MCF 10A (cell line): Measurements from ENCODE around the gene ZNF385D. TPM values are rescaled to one million over a fixed set of nuclear protein-coding genes. Genes with fewer than 3 reads are reported as not detected.

Source experiments
- BruUV-seq: library from RNA; stranded (reverse); fragments of 400-500 nt; replicated peaks from 2 replicates; lab custom pipeline; 2021; lab: Mats Ljungman, UMichigan
- CTCF ChIA-PET: fragments of 300-600 bp; sonication (Branson Sonifier 250); formaldehyde crosslinking; extraction: SDS; loops from one replicate; lab custom pipeline; 2021; ENCODE audit warnings: antibody characterized with exemption, inconsistent platforms; lab: Yijun Ruan, JAX
- POLR2A ChIA-PET: fragments of 300-600, 350-650 bp; sonication (Branson Sonifier 250); formaldehyde crosslinking; extraction: SDS; loops from one replicate; lab custom pipeline; 2020; ENCODE audit warnings: antibody characterized with exemption, inconsistent platforms; lab: Yijun Ruan, JAX
- DNase-seq: peaks from one replicate; pipeline ENCODE4 v3.0.0-alpha.2; 2018; ENCODE audit not compliant: unreplicated experiment
- H3K27ac Mint-ChIP-seq: one replicate; pipeline ENCODE4 v1.8.0; 2022; ENCODE audit warnings: mild to moderate bottlenecking, low read depth, mixed read lengths; ENCODE audit not compliant: unreplicated experiment
- H3K27me3 Mint-ChIP-seq: one replicate; pipeline ENCODE4 v1.8.0; 2022; ENCODE audit warnings: mixed read lengths; ENCODE audit not compliant: insufficient read depth, unreplicated experiment
- H3K36me3 Mint-ChIP-seq: one replicate; pipeline ENCODE4 v1.8.0; 2022; ENCODE audit warnings: mild to moderate bottlenecking, moderate library complexity, mixed read lengths; ENCODE audit not compliant: insufficient read depth, unreplicated experiment
- H3K4me1 Mint-ChIP-seq: one replicate; pipeline ENCODE4 v1.8.0; 2022; ENCODE audit warnings: mixed read lengths; ENCODE audit not compliant: insufficient read depth, unreplicated experiment
- H3K4me3 Mint-ChIP-seq: one replicate; pipeline ENCODE4 v1.8.0; 2022; ENCODE audit warnings: mild to moderate bottlenecking, moderate library complexity, mixed read lengths; ENCODE audit not compliant: unreplicated experiment
- H3K9me3 Mint-ChIP-seq: one replicate; pipeline ENCODE4 v1.8.0; 2022; ENCODE audit warnings: mixed read lengths; ENCODE audit not compliant: unreplicated experiment
- intact Hi-C: fragments of 100-400 bp; cut with micrococcal nuclease; formaldehyde crosslinking; loops from 2 replicates; pipeline ENCODE4 v1.14.1; 2022
- total RNA-seq: library from RNA; stranded (reverse); gene quantifications from 2 replicates; pipeline ENCODE4 v1.2.3, GENCODE V29; 2022
- TF ChIP-seq, protein P1 (sequence below): fragments of 200-600 bp; IDR thresholded peaks from one replicate; pipeline ENCODE4 v1.8.0; 2022; ENCODE audit warnings: antibody characterized with exemption, mild to moderate bottlenecking; ENCODE audit not compliant: unreplicated experiment

The ZNF385D gene
- total RNA-seq, 1 experiment from 2014 or later = 1.5 TPM

GRCh38 chr3:21752749-21753347, 1.8 kb upstream of the ZNF385D start:
- H3K4me1 Mint-ChIP-seq = peaks cover 15% of the 10 kb centered on the region
- H3K27me3 Mint-ChIP-seq = no peaks in the 10 kb centered on the region
- H3K27ac Mint-ChIP-seq = no peak overlapping the region
- peaks cover under 1% of the 10 kb centered on the region for H3K9me3 Mint-ChIP-seq
- no peaks in the 10 kb centered on the region for H3K36me3 Mint-ChIP-seq
- no TSS peak for BruUV-seq
- TF ChIP-seq, protein P1, sequence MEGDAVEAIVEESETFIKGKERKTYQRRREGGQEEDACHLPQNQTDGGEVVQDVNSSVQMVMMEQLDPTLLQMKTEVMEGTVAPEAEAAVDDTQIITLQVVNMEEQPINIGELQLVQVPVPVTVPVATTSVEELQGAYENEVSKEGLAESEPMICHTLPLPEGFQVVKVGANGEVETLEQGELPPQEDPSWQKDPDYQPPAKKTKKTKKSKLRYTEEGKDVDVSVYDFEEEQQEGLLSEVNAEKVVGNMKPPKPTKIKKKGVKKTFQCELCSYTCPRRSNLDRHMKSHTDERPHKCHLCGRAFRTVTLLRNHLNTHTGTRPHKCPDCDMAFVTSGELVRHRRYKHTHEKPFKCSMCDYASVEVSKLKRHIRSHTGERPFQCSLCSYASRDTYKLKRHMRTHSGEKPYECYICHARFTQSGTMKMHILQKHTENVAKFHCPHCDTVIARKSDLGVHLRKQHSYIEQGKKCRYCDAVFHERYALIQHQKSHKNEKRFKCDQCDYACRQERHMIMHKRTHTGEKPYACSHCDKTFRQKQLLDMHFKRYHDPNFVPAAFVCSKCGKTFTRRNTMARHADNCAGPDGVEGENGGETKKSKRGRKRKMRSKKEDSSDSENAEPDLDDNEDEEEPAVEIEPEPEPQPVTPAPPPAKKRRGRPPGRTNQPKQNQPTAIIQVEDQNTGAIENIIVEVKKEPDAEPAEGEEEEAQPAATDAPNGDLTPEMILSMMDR = peak; percentile 61
- peak; percentile 74 for DNase-seq
- intact Hi-C loops = loop anchor here (1.0 to 10.0 kb wide), 4 partner anchors 141 to 1408 kb away; no protein-coding TSS in a partner anchor
- H3K4me3 Mint-ChIP-seq = no peak overlapping the region
- ChIA-PET POLR2A (no interaction called here), CTCF (interaction anchor here (0.7 to 1.1 kb wide), 7 partner anchors 12 to 367 kb away, joined by 3 to 10 read pairs (median 4); no protein-coding TSS in a partner anchor)

DNA sequence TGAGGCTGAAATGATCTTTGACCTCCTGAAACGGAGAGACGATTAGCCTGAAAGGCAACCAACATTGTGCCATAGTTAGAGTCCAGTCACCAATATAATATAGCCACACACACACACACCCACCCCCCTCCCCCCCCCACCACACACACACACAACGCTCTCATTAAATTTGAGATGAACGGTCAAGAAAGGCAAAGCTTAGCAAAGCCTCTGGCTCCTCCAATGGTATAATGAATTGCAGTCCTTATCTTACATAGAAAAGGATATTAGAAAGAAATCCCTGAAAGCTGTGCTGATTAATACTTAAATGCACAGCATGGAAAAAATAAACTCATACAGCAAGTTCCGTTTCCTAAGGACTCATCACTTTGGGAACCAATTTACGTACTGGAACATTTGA, 876 bp upstream of the ZNF385D start:
- TF ChIP-seq, protein P1 = no peak
- H3K36me3 Mint-ChIP-seq = no peaks in the 10 kb centered on the region
- no peak for DNase-seq
- no TSS peak for BruUV-seq
- H3K4me1 Mint-ChIP-seq = peaks cover 15% of the 10 kb centered on the region
- H3K27me3 Mint-ChIP-seq = no peaks in the 10 kb centered on the region
- H3K9me3 Mint-ChIP-seq = no peaks in the 10 kb centered on the region
- no peak overlapping the region for H3K4me3 Mint-ChIP-seq
- H3K27ac Mint-ChIP-seq = peak overlapping the region; percentile 16
- POLR2A ChIA-PET = interaction anchor here (0.6 kb wide), 1 partner anchor 271 kb away, joined by 3 read pairs; no protein-coding TSS in a partner anchor
- intact Hi-C loops = loop anchor here (1.0 to 10.0 kb wide), 4 partner anchors 142 to 1407 kb away; no protein-coding TSS in a partner anchor
- CTCF ChIA-PET = interaction anchor here (0.6 to 1.1 kb wide), 4 partner anchors 33 to 338 kb away, joined by 3 to 10 read pairs (median 4); no protein-coding TSS in a partner anchor

- H3K27ac Mint-ChIP-seq = no peak overlapping the region
- H3K4me3 Mint-ChIP-seq = peak overlapping the region; percentile 67
- ChIA-PET POLR2A (interaction anchor here (1.1 kb wide), 1 partner anchor 145 kb away, joined by 4 read pairs; no protein-coding TSS in a partner anchor), CTCF (interaction anchor here (0.6 to 1.6 kb wide), 6 partner anchors 9 to 1355 kb away, joined by 3 to 16 read pairs (median 3); no protein-coding TSS in a partner anchor)
- TF ChIP-seq, protein P1 = no peak
- H3K4me1 Mint-ChIP-seq = peaks cover 10% of the 10 kb centered on the region
- no peak for DNase-seq
- H3K27me3 Mint-ChIP-seq = no peaks in the 10 kb centered on the region
- no TSS peak for BruUV-seq
- H3K36me3 Mint-ChIP-seq = no peaks in the 10 kb centered on the region
- no peaks in the 10 kb centered on the region for H3K9me3 Mint-ChIP-seq
- intact Hi-C loops = loop anchor here (5.0 to 10.0 kb wide), 2 partner anchors 263 to 1405 kb away; no protein-coding TSS in a partner anchor
Observed at GRCh38 chr3:21750080-21750696, 822 bp downstream of the ZNF385D start.

DNA sequence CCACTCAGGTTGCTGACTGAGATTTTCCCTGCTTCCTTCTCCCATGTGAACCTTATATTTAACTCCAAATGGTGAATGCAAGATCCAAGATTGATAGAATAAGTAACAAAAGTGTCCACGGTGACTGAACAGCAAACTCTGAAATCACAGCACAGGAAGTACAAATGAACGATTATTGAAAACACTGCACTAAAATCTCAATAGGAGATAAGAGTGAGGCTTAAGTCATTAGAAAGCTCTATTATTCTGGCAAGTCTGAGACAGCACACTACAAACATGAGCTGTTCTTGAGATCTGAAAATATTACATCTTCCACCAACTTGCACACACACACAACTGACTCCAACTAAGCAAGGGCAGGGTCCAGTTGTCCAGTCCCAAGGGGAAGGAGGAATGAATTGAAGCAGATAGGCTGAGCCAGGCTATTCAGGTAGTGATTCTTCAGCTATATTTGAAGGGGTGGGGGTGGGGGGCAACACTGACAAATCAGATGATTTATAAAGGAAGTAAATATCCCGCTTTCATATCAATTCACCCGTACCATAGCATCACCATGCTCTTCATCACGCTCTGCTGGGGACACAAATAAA, 2.9 kb downstream of the ZNF385D start:
- intact Hi-C loops = no loop called here
- no TSS peak for BruUV-seq
- Mint-ChIP-seq H3K9me3 (no peaks in the 10 kb centered on the region), H3K36me3 (no peaks in the 10 kb centered on the region), H3K27ac (no peak overlapping the region), H3K4me1 (peaks cover 10% of the 10 kb centered on the region), H3K27me3 (no peaks in the 10 kb centered on the region), H3K4me3 (no peak overlapping the region)
- DNase-seq = no peak
- CTCF ChIA-PET = interaction anchor here (0.6 to 1.4 kb wide), 3 partner anchors 55 to 468 kb away, joined by 3 to 7 read pairs (median 3); no protein-coding TSS in a partner anchor
- POLR2A ChIA-PET = no interaction called here
- TF ChIP-seq, protein P1 = no peak
